ENCODE data around the gene RIC3.

GRCh38 chr11:8075119-8075726, 93.6 kb downstream of the RIC3 start:
- no peak for TF ChIP-seq POLR2A (IDR thresholded peaks at IDR 0.05; ENCODE audit: borderline replicate concordance, extremely low read depth, insufficient read depth, insufficient read length)
- TF ChIP-seq EZH2 (IDR thresholded peaks at IDR 0.05), result no peak
